Measurements from ENCODE around the gene SMIM30. TPM values are rescaled to one million over a fixed set of nuclear protein-coding genes. Genes with fewer than 3 reads are reported as not detected.

SMIM30 gene
- total RNA-seq, 1 donor from 2014 or later = 112 TPM

GRCh38 chr7:113158756-113159155, 40.4 kb upstream of the SMIM30 start:
- Histone ChIP-seq H3K36me3 (no peaks in the 10 kb centered on the region), H3K9ac (no peak overlapping the region), H3K9me3 (ENCODE audit: low read depth) (no peaks in the 10 kb centered on the region), H2AFZ (replicated peaks) (no peak overlapping the region), H3F3A (ENCODE audit: low read depth) (no peaks in the 10 kb centered on the region), H3K4me3 (no peak overlapping the region), H3K4me2 (no peak overlapping the region), H3K27me3 (peaks cover 19% of the 10 kb centered on the region), H3K4me1 (no peaks in the 10 kb centered on the region), H3K79me2 (ENCODE audit: low read depth) (no peaks in the 10 kb centered on the region), H3K27ac (no peak overlapping the region), H4K20me1 (ENCODE audit: low read depth) (no peaks in the 10 kb centered on the region)
- Mint-ChIP-seq H3K4me1 (no peaks in the 10 kb centered on the region), H3K27me3 (ENCODE audit: insufficient read depth, low read depth) (no peaks in the 10 kb centered on the region), H3K27ac (no peak overlapping the region), H3K36me3 (no peaks in the 10 kb centered on the region), H3K4me3 (no peak overlapping the region), H3K9me3 (no peaks in the 10 kb centered on the region)
- TF ChIP-seq EZH2 (IDR thresholded peaks at IDR 0.05) (no peak), EZH2phosphoT487 (IDR thresholded peaks at IDR 0.05) (no peak)
- DNase-seq (ENCODE audit: low spot score) = no peak

DNA sequence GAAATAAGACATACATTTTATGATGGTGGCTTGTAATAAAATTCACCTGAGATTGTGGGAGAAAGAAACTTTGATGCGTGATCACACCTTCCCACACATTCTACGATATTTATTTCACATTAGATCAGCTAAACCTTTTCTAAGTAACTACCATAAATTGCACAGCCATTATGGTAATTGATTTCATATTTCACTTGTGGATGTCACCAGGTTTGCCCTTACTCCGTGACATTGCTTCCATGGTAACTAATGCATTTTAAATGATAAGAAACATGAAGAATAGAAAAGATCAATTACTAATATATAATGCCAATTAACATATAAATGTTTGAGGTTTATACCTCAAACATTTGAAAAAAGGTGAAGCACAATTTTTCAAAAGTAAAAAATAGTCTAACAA, 35.8 kb upstream of the SMIM30 start:
- Histone ChIP-seq H3K4me1 (no peaks in the 10 kb centered on the region), H3K79me2 (ENCODE audit: low read depth) (no peaks in the 10 kb centered on the region), H4K20me1 (ENCODE audit: low read depth) (no peaks in the 10 kb centered on the region), H3K27me3 (peaks cover 27% of the 10 kb centered on the region), H3F3A (ENCODE audit: low read depth) (no peaks in the 10 kb centered on the region), H3K9ac (no peak overlapping the region), H3K4me3 (no peak overlapping the region), H3K4me2 (no peak overlapping the region), H3K27ac (no peak overlapping the region), H2AFZ (replicated peaks) (no peak overlapping the region), H3K9me3 (ENCODE audit: low read depth) (no peaks in the 10 kb centered on the region), H3K36me3 (no peaks in the 10 kb centered on the region)
- Mint-ChIP-seq H3K27me3 (ENCODE audit: insufficient read depth, low read depth) (no peaks in the 10 kb centered on the region), H3K27ac (no peak overlapping the region), H3K9me3 (no peaks in the 10 kb centered on the region), H3K4me1 (no peaks in the 10 kb centered on the region), H3K36me3 (no peaks in the 10 kb centered on the region), H3K4me3 (no peak overlapping the region)
- TF ChIP-seq CTCF (IDR thresholded peaks at IDR 0.05) (no peak), EZH2phosphoT487 (IDR thresholded peaks at IDR 0.05) (no peak), EZH2 (IDR thresholded peaks at IDR 0.05) (no peak)
- no peak for DNase-seq (ENCODE audit: low spot score)

DNA sequence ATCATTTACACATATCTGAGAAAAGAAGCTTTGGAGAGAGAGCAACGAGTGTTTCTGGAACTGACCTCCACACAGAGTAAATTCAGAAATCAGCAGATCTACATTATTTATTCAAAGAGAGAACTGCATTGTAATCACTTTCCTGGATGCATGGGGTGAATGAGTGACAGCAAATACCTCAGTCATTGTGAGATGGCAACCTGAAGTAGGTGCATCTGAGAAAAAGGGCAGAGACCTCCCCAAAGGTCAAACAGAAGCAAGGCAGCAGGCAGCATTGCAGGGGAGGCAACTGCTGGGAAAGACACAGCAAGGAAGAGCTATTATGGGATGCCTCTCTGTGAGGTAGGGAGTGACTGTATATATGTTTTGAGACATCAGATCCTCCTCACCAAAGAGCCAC, 26.5 kb upstream of the SMIM30 start:
- no peak overlapping the region for H3K27ac ChIP-seq
- H3K4me1 ChIP-seq = peaks cover 9% of the 10 kb centered on the region
- H3K4me3 Mint-ChIP-seq = peak overlapping the region; percentile 64
- DNase-seq (ENCODE audit: low spot score) = no peak
- no peaks in the 10 kb centered on the region for H3K79me2 ChIP-seq (ENCODE audit: low read depth)
- H3K27me3 Mint-ChIP-seq (ENCODE audit: insufficient read depth, low read depth) = no peaks in the 10 kb centered on the region
- no peaks in the 10 kb centered on the region for H3K36me3 ChIP-seq
- no peak overlapping the region for H3K9ac ChIP-seq
- H3F3A ChIP-seq (ENCODE audit: low read depth) = no peaks in the 10 kb centered on the region
- peak overlapping the region; percentile 87 for H3K27ac Mint-ChIP-seq
- H4K20me1 ChIP-seq (ENCODE audit: low read depth) = no peaks in the 10 kb centered on the region
- TF ChIP-seq EZH2 (IDR thresholded peaks at IDR 0.05) (no peak), EZH2phosphoT487 (IDR thresholded peaks at IDR 0.05) (no peak), CTCF (IDR thresholded peaks at IDR 0.05) (no peak)
- H3K27me3 ChIP-seq = no peaks in the 10 kb centered on the region
- no peaks in the 10 kb centered on the region for H3K9me3 ChIP-seq (ENCODE audit: low read depth)
- peaks cover 28% of the 10 kb centered on the region for H3K4me1 Mint-ChIP-seq
- no peak overlapping the region for H3K4me3 ChIP-seq
- peak overlapping the region; percentile 3 for H3K4me2 ChIP-seq
- no peaks in the 10 kb centered on the region for H3K36me3 Mint-ChIP-seq
- H2AFZ ChIP-seq (replicated peaks) = peak overlapping the region; percentile 0
- H3K9me3 Mint-ChIP-seq = no peaks in the 10 kb centered on the region

DNA sequence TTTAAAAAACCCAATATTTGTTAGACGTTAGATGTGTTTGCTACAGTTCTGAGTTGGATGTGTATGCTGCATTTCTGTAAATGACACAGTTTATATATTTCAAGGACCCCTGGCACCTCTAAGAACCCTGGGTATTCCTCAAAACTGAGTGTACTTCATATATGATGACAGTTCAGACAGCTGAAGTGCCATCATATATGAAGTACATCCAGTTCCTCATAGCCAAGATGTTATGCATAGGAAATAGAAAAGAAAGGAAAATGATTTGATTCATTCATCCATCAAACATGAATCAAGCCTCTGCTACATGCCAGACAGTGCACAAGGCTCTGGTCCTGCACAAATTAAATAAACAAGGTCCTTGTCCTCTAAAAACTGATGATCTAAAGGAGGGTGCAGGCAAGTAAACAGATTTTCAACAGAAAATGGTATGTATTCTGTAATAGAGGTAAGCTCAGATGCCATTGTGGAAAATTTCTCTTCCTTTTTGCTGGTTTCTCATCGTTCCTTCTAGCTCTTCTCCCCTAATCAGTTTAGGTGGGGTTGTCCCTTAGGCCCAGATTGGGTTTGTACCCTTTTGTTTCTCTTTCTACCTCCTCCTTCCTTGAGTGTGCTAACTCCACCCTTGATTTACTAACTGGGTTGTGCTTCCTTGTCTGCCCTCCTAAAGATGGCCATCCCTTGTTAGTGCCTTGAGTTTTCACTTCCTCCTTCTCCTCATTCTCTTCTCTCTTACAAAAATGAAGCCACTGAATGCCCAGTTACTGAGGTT, 25.3 kb upstream of the SMIM30 start:
- no peak for TF ChIP-seq EZH2phosphoT487 (IDR thresholded peaks at IDR 0.05)
- TF ChIP-seq CTCF (IDR thresholded peaks at IDR 0.05) = no peak
- TF ChIP-seq EZH2 (IDR thresholded peaks at IDR 0.05) = no peak
- H3K27me3 ChIP-seq = no peaks in the 10 kb centered on the region
- H3K79me2 ChIP-seq (ENCODE audit: low read depth) = no peaks in the 10 kb centered on the region
- Mint-ChIP-seq H3K36me3 (no peaks in the 10 kb centered on the region), H3K27ac (no peak overlapping the region), H3K27me3 (ENCODE audit: insufficient read depth, low read depth) (no peaks in the 10 kb centered on the region), H3K4me1 (peaks cover 28% of the 10 kb centered on the region), H3K9me3 (no peaks in the 10 kb centered on the region), H3K4me3 (no peak overlapping the region)
- H2AFZ ChIP-seq (replicated peaks) = peak overlapping the region; percentile 0
- no peak overlapping the region for H3K27ac ChIP-seq
- H3K36me3 ChIP-seq = no peaks in the 10 kb centered on the region
- no peaks in the 10 kb centered on the region for H3F3A ChIP-seq (ENCODE audit: low read depth)
- no peaks in the 10 kb centered on the region for H3K9me3 ChIP-seq (ENCODE audit: low read depth)
- H3K4me1 ChIP-seq = peaks cover 9% of the 10 kb centered on the region
- H3K9ac ChIP-seq = no peak overlapping the region
- H3K4me3 ChIP-seq = no peak overlapping the region
- H4K20me1 ChIP-seq (ENCODE audit: low read depth) = no peaks in the 10 kb centered on the region
- no peak for DNase-seq (ENCODE audit: low spot score)
- no peak overlapping the region for H3K4me2 ChIP-seq

Data from neural progenitor cell (in vitro differentiated cells).